Activated effector memory CD4-positive, alpha-beta T cell treated with anti-CD3 and anti-CD28 coated beads, Interleukin-2, amount 50 U/mL, for 16 hours (primary cell): Measurements from ENCODE around the gene NPM3.

Experiments
- DNase-seq: peaks from one replicate; pipeline ENCODE4 v3.0.0-alpha.2; 2020

The NPM3 gene

GRCh38 chr10:101749047-101750016 lies 33.9 kb downstream of the NPM3 start:
- DNase-seq, result no peak

- no peak for DNase-seq
Measured at GRCh38 chr10:101748496-101748895, 34.8 kb downstream of the NPM3 start.

GRCh38 chr10:101745074-101745696 lies 38.1 kb downstream of the NPM3 start:
- DNase-seq, result no peak

GRCh38 chr10:101744267-101744666 lies 39.0 kb downstream of the NPM3 start:
- DNase-seq, result no peak

- DNase-seq, result no peak
Measured at GRCh38 chr10:101741938-101742337, 41.3 kb downstream of the NPM3 start.

- DNase-seq, result no peak
Measured at GRCh38 chr10:101736666-101737065, 46.6 kb downstream of the NPM3 start.

GRCh38 chr10:101732096-101732495 lies 51.1 kb downstream of the NPM3 start:
- DNase-seq, result no peak
